Neural progenitor cell (in vitro differentiated cells): ENCODE results near the gene ABCA10.

Experiments used
- EZH2 ChIP-seq: fragments of 200-600 bp; sonication (generic); IDR thresholded peaks from 2 replicates; pipeline ENCODE4 v1.6.1; 2017; ENCODE audit warnings: antibody characterized with exemption, mild to moderate bottlenecking, moderate library complexity
- EZH2phosphoT487 ChIP-seq: fragments of 200-600 bp; sonication (generic); IDR thresholded peaks from 2 replicates; pipeline ENCODE4 v1.6.1; 2017; ENCODE audit warnings: antibody characterized with exemption
- TF ChIP-seq, protein P1 (sequence below): fragments of 200-600 bp; sonication (generic); IDR thresholded peaks from 2 replicates; pipeline ENCODE4 v1.5.1; 2017; ENCODE audit warnings: antibody characterized with exemption, mild to moderate bottlenecking

DNA sequence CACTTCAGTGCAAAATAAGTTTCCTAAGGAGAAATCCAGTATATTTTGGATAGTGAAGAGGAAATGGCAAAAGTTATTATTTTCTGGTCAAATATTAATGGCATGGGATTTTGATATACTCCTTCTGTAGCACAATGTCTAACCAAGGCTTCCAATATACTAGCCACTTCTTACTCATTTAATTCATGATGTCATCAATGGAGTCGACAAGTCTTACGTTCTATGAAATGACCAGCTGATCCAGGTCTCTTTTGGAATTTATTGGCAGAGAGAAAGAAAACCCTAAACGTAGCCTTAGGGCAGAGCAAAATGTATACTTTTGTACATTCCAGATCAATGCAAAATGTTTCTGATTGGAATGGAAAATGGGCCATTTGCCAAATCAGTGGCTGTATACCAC, 8.3 kb upstream of the ABCA10 start:
- TF ChIP-seq, protein P1, sequence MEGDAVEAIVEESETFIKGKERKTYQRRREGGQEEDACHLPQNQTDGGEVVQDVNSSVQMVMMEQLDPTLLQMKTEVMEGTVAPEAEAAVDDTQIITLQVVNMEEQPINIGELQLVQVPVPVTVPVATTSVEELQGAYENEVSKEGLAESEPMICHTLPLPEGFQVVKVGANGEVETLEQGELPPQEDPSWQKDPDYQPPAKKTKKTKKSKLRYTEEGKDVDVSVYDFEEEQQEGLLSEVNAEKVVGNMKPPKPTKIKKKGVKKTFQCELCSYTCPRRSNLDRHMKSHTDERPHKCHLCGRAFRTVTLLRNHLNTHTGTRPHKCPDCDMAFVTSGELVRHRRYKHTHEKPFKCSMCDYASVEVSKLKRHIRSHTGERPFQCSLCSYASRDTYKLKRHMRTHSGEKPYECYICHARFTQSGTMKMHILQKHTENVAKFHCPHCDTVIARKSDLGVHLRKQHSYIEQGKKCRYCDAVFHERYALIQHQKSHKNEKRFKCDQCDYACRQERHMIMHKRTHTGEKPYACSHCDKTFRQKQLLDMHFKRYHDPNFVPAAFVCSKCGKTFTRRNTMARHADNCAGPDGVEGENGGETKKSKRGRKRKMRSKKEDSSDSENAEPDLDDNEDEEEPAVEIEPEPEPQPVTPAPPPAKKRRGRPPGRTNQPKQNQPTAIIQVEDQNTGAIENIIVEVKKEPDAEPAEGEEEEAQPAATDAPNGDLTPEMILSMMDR, result no peak
- TF ChIP-seq EZH2 (no peak), EZH2phosphoT487 (no peak)
